Testis (tissue), 2 donors: Measurements from ENCODE around the gene ASB2.

ENCODE experiments used
- CTCF ChIP-seq, 3 experiments: fragments of 450-650 bp in 2 of 3; fragments of 200-600 bp in 1 of 3; sonication (generic) in 1 of 3; IDR thresholded peaks; one replicate each; pipeline ENCODE4 v1.5.1; 2016 to 2019; ENCODE audit warnings: antibody characterized with exemption in 3 of 3, mild to moderate bottlenecking in 2 of 3, moderate library complexity in 1 of 3
- POLR2A ChIP-seq: fragments of 450-650 bp; IDR thresholded peaks from one replicate; pipeline ENCODE4 v1.6.1; 2017; ENCODE audit warnings: antibody characterized with exemption, mild to moderate bottlenecking, moderate library complexity

DNA sequence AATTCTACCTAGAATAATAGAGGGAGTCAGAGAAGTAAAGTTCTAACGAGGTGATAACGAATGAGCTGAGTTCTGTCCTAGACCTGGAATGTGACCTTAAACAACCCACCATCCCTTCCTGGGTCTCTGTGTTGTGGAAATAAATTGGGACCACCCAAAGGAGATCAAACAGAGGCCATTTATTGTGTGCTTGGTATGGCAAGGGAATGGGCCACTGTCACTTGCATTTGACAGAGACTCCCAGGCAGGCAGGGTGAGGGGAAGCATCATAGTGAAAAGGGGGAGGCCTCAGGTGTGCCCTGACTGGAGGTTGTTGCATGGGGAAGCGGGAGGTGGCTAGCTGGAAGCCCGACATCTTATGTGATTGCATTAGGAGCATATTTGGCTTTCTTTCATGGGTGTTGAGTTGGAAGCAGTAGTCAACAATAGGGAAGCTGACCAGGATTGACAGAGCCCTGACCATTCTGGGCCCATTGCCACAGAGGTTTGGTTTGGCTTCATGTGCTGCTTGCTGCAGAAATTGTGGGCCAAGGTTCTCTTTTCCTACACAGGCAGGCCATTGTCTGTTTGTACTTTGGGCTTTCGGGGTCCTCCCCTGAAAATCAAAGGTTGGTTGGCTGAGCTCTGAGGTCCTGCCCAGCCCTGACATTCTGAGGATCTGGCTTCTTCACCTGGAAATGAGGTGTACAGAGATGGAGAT lies 66.8 kb downstream of the ASB2 start:
- TF ChIP-seq POLR2A, result no peak
- TF ChIP-seq CTCF (IDR thresholded peaks at IDR 0.05), result no peak
